T-helper 9 cell (primary cell): ENCODE measurements around the gene CAMSAP3.

Experiments
- DNase-seq: peaks from one replicate; pipeline ENCODE4 v3.0.0-alpha.2; 2020

CAMSAP3 gene

DNA sequence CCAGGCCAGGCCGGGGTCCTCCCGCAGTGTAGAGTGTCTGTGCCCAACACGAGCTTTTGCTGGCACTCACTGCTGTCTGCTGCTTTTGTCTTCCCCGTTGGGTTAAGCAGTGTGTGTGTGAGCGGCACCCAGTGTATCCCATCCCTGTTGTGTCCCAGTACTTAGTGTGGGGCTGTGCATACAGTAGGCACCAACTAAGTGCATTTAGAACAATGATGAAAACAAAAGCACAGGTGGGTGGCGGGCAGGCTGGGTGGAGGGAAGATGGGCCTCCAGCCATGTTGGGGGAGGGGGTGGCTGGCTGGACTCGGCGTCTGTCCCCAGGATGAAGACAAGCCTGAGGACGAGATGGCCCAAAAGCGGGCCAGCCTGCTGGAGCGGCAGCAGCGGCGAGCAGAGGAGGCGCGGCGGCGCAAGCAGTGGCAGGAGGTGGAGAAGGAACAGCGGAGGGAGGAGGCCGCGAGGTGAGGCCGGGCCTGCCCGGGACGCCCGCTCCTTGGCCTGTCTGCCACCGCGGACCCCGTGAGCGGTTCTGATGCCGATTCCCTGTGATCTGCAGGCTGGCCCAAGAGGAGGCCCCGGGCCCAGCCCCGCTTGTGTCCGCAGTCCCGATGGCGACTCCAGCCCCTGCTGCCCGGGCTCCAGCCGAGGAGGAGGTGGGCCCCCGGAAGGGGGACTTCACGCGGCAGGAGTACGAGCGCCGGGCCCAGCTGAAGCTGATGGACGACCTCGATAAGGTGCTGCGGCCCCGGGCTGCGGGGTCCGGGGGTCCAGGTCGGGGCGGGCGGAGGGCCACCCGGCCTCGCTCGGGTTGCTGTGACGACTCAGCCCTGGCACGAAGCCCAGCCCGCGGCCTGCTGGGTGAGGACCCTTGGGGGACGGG, 19.4 kb downstream of the CAMSAP3 start:
- DNase-seq = no peak

DNA sequence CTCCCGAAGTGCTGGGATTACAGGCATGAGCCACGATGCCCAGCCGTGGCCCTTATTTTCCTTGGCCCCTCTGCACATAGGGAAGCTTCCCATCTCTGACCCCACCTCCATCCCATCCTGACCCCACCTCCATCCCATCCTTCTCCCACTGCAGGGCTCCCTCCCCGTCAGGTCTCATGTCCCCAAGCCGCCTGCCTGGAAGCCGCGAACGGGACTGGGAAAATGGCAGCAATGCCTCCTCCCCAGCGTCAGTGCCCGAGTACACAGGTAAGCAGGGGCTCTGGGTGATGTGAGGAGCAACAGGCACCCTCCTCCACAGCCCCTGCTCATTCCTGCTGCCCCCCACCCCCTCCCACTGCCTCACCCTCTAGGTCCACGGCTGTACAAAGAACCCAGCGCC, 21.5 kb downstream of the CAMSAP3 start:
- no peak for DNase-seq

DNA sequence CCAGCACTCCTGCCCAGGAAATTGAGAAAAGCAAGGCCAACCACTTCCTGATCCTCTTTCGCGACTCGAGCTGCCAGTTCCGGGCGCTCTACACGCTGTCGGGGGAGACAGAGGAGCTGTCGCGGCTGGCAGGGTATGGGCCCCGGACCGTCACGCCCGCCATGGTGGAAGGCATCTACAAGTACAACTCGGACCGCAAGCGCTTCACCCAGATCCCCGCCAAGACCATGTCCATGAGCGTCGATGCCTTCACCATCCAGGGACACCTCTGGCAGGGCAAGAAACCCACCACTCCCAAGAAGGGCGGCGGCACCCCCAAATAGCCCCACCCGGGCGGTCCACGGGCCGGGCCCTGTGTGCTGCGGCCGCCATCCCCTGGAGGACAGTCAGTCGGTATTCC, 22.1 kb downstream of the CAMSAP3 start:
- DNase-seq = no peak

DNA sequence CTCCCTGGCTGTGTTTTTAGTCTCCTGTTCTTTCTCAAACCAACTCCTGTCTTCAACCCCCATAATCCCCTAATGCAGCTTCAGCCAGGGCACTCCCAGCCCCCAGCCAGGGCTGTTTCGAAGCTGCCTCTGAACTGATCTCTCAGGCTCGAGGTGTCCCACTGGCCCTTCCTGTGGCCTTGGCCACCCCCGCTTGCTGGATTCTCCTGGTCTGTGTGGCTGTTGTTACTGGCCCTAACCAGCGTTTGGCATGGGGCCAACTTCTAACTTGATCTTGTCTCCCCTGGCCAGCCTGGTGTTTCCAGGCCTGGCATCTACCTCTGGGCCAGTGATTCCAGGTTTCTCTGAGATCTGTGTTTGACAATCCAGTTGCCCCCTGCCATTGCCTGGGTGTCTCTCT, 22.7 kb downstream of the CAMSAP3 start:
- no peak for DNase-seq

DNA sequence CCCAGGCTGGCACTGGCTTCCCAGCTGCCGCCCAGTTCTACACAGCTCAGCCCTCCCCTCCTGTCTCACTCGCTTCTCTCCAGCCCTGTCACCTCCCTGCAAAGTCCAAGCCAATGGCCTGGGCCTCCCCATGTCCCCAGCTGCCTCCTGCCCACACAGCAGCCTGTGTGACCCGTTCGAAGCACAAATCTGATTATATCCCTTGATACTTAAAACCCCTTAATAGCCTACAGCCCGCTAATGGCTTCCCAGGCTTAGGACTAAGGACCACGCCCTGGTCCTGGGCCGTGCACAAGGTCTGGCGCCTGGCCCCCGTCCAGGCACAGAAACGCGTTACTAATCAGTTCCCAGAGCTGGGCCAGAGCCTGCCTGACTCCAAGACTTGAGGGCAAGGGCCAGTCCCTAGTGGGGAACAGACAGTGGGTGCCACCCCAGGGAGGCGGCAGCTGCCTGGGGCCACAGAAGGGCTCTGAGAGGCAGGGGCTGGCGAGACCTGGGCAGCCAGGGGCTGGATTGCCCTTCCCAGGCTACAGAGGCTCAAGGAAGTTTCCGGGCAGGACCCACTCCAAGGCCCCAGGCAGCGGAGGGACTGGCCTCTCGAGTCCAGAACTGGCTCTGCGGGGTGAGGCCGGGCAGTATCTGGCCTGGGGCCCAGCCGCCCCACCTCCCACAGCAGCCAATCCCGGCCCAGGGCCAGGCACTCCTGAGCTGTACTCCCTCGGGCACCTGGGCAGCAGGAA, 23.3 kb downstream of the CAMSAP3 start:
- no peak for DNase-seq

DNA sequence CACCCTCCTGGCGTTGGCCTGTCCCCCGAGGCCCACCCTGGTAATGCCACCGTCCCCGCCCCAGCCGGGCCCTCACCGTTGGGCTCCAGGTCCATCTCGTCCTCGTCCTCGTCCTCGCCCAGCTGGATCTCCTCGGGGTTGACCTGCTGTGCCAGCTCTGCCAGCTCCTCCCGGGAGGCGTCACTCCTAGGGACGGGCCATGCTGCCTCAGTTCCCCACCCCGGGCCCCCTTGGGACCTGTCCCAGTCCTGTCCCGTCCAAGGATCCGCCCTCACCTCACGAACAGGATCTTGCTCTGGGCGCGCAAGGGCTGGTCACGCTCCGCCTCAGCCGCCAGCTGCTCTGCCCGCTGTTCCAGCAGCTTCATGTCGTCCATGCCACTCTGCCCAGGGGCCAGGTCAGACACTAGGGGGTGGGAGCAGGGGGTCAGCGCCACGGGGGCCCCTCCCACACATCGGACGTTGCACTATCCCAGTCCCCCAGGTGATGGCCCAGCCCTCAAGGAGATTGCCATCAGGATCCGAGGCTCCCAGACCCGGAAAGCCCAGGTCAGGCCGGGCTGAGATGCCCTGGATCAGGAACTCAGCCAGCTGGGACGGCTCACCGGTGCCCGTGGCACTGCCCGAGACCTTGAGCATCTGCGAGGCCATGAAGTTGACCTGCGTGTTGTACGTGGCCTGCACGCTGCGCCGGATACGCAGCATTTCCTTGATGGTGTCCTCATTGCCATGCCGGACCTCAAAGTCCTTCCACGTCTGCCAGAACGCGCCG, 24.2 kb downstream of the CAMSAP3 start:
- DNase-seq = no peak

DNA sequence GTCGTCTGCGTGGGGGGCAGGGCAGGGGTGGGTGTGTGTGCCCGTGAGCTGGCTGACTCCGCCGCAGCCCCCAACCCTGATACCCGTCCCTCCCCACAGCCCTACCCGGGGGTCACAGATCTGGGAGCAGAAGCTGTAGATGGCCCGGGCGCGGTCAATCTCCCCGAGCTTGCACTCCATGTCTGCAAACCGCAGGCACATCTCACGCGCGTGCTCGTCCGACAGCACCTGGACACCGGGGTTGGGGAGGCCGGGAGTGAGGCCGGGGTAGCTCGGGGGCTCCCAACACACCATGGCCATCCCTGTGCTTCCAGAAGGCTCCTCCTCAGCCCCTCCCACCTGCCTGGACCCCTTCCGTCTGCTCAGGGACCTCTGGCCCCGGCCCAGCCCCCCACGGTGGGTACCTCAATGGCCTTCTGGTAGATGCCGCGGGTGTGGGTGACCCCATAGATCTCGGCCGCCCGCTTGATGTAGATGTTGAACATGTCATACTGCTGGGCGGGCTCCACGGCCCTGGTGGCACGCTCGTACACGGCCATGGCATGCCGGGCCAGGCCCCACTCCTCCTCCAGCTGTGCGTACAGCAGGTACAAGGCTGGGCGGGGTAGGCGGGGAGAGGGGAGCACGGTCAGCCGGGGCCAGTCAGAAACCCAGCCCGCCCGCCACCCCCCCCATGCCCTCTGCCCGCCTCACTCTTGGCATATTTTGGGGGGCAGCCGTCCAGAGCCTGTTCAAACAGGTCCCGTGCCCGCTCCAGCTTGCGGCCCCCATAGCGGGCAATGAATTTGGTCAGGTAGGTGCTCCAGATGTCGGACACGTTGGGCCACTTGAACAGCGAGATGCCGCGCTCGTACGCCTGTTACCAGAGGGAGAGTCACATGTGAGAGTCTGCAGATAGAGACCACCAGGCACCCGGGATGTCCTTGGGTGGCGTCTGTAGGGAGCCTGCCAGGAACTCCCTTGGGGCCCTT, 25.1 kb downstream of the CAMSAP3 start:
- DNase-seq = no peak

DNA sequence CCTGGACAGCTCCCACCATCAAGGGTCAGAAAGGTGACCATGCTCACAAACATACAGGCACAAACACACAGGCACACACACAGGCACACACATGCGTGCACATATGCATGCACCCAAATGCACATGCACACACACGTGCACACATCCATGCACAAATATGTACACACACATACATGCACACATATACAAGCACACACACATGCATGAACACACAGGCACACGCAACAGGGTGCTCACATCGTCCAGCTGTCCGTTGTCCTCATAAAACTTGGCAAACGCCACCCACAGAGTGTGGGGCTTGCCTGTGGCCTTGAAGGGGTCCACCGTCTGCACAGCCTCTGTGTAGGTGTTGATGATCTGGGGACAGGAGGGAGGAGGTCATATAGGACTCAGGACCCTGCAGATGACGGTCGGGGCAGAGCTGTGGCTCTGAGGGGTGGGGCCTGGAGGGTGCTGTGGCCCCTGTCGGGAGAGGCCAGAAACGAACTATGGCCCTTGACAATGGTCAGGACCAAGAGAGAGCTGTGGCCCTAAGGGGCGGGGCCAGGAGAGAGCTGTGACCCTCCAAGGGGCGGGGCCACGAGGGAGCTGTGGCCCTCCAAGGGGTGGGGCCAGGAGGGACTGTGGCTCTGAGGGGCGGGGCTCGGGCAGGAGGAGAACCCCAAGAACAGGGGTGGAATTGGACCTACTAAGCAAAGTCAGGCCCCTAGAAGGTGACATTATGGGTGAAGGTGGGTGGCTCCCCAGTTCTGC, 27.4 kb downstream of the CAMSAP3 start:
- no peak for DNase-seq

DNA sequence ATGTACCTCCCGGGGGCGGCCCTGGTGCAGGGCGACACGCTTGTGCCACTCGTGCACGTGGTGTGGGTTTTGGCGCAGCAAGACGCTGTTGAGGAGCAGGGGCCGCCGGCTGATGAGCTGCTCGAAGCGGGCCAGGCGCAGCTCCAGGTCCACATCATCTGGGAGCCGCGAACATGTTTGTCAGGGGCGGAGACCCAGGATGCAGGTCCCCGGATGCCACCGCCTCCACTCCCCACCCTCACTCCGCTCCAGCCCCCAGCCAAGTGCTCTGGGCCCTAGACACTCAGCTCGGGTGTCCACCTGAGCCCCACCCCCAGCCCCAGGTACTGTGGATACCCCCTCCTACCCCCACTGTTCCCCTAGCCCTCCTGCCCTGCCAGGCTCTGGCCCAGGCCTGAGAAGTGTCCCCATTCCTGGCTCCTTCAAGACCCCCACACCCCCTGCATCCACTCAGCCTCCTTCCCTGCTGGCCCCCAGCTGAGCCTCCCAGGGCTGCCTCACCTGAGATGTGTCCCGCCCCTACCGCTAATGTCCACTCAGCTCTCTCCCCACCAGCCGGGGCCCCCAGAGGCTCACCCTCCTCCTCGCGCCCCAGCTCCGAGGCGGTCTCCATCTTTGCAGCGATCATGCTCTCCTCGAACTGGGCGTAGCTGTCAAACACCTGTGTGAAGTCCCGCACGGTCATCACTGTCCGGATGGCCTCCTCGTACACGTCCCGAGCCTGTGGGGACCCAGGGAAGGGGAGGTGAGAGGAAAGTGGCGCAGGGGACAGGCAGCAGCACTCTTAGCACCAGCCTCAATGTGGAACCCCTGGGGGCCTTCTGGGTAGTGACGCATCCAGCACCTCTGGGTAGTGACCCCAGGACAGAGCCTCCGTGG, 28.3 kb downstream of the CAMSAP3 start:
- no peak for DNase-seq

DNA sequence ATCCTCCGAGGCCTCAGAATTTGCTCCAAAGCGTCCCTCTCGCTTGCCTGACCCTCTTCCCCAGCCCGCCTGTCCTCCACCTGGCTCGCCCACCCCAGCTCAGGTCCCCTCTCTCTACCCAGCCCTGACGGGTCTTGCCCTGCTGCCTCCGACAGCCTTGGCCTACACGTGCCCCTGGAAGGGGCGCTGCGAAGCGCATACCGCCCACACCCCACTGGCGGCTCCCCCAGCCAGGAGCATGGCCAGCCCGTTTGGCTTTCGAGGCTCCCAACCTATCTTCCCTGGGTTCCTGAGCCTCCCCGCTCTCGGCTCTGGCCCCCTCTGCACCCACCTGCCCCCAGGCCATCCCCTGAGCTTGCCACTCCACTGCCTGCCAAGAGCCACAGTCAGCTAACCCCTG, 29.1 kb downstream of the CAMSAP3 start:
- DNase-seq = no peak

DNA sequence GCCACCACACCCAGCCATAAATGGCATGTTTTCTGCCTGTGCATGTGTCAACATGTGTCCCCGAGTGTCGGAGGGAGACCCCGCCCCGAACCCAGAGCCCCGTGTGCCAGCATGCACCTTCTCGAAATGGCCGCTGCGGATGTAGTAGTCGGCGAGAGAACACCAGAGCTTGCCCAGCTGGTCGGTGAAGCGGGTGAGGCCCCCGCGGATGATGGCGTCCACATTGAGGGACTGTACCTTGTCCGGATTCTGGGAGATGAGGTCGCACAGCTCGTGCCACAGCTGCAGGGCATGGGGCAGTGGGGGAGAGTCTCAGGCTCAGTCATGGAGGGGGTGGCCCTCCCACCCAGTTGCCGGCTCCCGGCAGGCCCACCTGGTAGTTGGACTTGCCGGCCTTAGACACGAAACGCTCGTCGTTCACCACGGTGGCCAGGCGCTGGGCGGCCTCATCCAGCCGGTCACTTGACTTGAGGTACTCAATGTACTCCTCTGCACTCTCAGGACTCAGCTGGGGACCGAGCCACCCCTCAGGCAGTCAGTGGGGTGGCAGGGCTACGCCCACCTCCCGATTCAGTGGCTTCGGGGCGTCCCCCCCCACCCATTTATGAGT, 30.2 kb downstream of the CAMSAP3 start:
- DNase-seq = no peak

DNA sequence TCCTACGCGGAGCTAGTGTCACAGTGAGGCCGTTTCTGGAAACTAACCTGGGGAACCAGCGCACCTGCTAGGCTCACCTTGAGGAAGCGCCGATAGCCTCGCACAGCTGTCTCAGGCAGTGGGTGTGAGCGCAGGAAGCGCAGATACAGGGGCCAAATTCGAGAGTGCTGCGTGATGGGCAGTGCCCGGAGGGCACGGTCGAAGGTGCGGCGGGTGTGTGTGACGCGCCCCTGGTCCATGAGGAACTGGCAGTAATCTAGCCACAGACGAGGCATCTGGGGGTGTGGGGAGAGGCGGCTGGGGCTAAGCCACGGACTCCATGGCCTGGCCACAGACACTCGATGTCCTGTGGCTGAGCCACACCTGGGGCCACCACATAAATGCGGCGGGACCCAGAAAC, 31.5 kb downstream of the CAMSAP3 start:
- DNase-seq = no peak

DNA sequence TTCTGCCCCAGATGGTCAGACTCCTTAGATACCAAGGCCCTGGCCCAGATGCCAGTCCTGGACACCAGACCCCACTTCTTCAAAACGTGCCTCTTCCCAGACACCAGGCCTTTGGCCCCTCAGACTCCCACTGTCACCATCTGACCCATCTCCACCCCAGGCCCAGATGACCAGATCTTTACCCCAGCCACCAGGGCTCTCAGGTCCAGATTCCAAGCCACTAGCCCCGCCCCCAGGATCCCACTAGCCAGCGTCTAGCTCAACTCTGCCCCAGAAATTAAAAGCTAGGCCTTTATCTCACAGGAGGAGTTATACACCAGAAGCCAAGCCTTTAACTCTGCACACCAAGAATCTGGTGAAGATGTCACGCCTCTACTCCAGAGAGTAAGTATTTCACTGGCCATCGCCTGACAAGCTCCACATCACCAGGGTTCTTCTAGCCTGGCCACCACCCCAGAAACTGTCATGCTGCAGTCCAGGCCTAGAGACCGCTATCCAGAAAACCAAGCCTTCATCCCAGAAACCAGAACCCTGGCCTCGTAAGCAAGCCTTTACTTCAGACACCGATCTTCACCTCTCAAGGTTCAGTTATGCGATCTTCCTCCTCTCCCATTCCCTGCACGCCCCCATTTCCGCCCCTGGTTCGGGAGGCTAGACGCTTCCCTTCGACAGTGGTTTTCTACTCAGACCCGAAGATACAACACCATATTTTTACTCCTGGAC, 33.1 kb downstream of the CAMSAP3 start:
- DNase-seq = no peak

DNA sequence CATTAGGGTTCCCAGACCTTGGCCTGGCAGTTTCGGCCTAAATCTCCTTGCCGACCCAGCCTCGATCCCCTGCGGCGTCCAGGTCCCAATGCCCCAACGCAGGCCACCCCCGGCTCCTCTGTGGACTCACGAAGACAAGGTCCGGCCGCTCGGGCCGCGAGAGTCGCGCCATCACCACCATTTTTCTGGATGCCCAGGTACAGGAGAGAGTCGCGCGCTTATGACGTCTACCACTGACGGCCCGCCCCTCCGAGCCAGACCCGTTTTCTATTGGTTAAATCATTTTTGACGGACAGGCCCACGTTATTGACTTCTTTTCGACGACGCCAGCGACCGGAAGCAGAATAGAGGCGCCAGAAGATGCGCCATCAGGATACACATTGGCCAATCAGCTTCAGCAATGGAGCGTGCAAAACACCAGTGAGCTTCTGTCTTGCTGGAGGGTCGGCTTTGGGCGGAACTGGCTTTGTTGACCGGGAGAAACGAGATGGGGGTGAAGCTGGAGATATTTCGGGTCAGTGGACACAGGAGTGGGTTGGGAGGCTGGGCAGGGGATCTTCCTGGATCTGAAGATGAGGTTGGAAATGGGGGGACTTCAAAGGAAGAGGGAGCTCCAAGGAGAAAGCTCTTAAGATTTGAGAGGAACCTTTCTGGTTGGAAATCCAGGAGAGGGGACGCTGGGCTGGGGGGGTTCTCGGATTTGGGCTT, 33.8 kb downstream of the CAMSAP3 start, which contains the start of the genes PET100 and XAB2:
Gene PET100, plus strand, starts transcription at position 447 of the 708 bp plus-strand sequence. Its CDS starts 41 bp downstream, at position 488.
Gene XAB2, minus strand, starts transcription at position 199 of the 708 bp plus-strand sequence. Its CDS starts 18 bp downstream, at position 181.
- peak; percentile 87 for DNase-seq

DNA sequence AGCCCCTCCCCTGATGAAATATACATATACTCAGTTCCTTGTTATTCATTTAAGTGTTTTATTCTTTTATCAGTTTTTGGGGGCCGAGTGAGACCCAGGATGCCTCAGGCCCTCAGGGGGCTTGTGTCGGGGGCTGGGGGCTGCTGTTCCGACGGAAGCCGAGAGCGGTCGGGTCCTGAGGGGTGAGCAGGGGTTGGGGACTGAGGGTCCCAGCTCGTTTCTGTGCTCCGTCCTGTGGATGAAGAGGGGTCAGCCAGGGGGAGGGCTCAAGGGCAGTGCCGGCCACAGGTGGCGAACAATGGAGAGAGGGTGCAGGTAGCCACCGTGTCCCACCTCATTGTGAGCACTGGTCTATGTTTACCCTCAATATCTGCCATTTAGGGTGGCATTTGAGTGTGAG, 35.9 kb downstream of the CAMSAP3 start:
- DNase-seq = no peak

DNA sequence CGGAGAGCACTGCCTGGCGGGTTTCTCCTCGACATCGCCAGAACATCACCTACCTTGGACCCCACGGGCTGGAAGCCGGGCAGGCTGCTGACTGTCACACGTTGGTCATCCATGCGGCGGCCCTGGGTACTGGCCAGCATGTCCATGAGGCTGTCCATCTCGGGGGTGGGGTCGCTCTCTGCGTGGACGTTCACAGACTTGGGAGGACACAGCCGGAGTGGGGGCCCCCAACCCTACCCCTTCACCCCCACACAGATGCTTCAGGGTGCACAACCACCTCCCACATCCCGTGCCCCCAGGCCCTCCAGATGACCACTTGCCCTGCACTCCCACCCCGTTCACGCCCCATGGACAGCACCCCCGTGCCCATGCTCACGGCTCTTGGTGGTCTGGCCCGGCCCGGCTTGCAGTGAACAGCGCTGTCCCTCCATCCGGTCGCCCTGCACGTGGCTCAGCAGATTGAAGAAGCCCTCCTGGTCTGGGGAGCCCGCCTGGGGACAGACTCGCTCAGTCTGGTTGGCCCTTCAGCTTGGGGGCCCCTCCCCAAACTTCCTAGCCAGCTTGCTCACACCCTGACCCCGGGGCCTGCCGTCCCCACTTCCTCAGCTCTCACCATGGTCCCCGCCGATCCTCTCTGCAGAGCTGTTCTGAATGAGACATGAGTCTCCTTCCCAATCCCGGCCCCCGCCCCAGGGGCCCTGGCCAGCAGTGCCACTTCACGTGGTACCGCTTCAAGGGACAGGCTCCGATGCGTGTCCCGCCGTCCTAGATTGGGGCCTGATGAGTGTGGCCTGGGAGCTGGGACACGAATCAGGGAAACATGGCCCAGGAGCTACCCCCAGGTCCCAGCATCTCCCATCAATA, 36.9 kb downstream of the CAMSAP3 start:
- no peak for DNase-seq

DNA sequence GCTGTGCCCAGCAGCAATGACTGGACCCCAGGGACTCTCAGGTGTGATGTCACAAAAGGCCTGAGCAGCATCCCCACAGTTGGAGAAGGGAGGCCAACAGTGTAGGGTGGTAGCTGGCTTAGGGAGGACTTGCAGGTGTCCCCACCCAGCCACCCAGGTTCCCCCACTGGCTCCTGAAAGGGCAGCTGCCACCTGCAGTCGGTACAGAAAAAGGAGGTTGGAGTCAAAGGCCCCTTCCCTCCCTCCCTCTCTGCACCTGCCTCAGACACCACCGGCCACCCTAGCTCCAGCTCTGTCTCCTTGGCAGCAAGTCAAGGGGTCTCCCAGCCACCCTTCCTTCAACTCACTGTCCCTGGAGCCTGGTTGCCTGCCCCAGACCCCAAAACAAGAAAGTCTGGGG, 38.0 kb downstream of the CAMSAP3 start, which contains the start of gene PCP2:
Gene PCP2, minus strand, starts transcription at position 22 of the 400 bp plus-strand sequence. CDS start 262 bp downstream, outside the sequence.
- no peak for DNase-seq
